H9 (cell line): ENCODE data around the gene SYTL1. TPM values are rescaled to one million over a fixed set of nuclear protein-coding genes. Genes with fewer than 3 reads are reported as not detected.
A peak's percentile ranks its signal among the peaks of the same experiment; 100 is the strongest.

Experiments
- DNase-seq: peaks from one replicate; pipeline ENCODE4 v3.0.0-alpha.2; 2017
- H2AFZ ChIP-seq: one replicate; pipeline ENCODE4 v1.6.1; 2013; ENCODE audit warnings: mild to moderate bottlenecking, low read length, control low read depth, moderate library complexity
- H2AK5ac ChIP-seq: 2 replicates; pipeline ENCODE4 v1.6.1; 2013; ENCODE audit warnings: low read length, control low read depth, mixed read lengths; ENCODE audit not compliant: insufficient read length
- H2BK120ac ChIP-seq: one replicate; pipeline ENCODE4 v1.6.1; 2013; ENCODE audit warnings: low read depth, mild to moderate bottlenecking, low read length, control low read depth, inconsistent platforms; ENCODE audit not compliant: poor library complexity, severe bottlenecking
- H2BK12ac ChIP-seq: 2 replicates; pipeline ENCODE4 v1.6.1; 2013; ENCODE audit warnings: low read length, control low read depth, mixed read lengths, low read depth; ENCODE audit not compliant: insufficient read length
- H2BK15ac ChIP-seq: 2 replicates; pipeline ENCODE4 v1.6.1; 2013; ENCODE audit warnings: low read depth, low read length, control low read depth
- H2BK20ac ChIP-seq: one replicate; pipeline ENCODE4 v1.6.1; 2013; ENCODE audit warnings: low read depth, mild to moderate bottlenecking, low read length, control low read depth, inconsistent platforms; ENCODE audit not compliant: poor library complexity, severe bottlenecking
- H2BK5ac ChIP-seq: 2 replicates; pipeline ENCODE4 v1.6.1; 2013; ENCODE audit warnings: low read length, control low read depth, mixed read lengths; ENCODE audit not compliant: insufficient read length
- H3K14ac ChIP-seq: 2 replicates; pipeline ENCODE4 v1.6.1; 2013; ENCODE audit warnings: low read length, control low read depth; ENCODE audit not compliant: insufficient read depth
- H3K18ac ChIP-seq: 2 replicates; pipeline ENCODE4 v1.6.1; 2013; ENCODE audit warnings: low read depth, mild to moderate bottlenecking, mixed read lengths, low read length, control low read depth; ENCODE audit not compliant: insufficient read length
- H3K23ac ChIP-seq: 2 replicates; pipeline ENCODE4 v1.6.1; 2013; ENCODE audit warnings: low read length, control low read depth, mixed read lengths, low read depth; ENCODE audit not compliant: insufficient read length
- H3K23me2 ChIP-seq: 2 replicates; pipeline ENCODE4 v1.6.1; 2013; ENCODE audit warnings: low read depth, mild to moderate bottlenecking, mixed read lengths, low read length, control low read depth; ENCODE audit not compliant: insufficient read length, poor library complexity, severe bottlenecking
- H3K27ac ChIP-seq: 2 replicates; pipeline ENCODE4 v1.5.1; 2013; ENCODE audit warnings: low read length, control low read depth, mixed read lengths, low read depth; ENCODE audit not compliant: insufficient read length
- H3K27me3 ChIP-seq: 2 replicates; pipeline ENCODE4 v1.6.1; 2013; ENCODE audit warnings: low read length, control low read depth, inconsistent platforms; ENCODE audit not compliant: insufficient read depth
- H3K4ac ChIP-seq: 2 replicates; pipeline ENCODE4 v1.6.1; 2013; ENCODE audit warnings: low read depth, mild to moderate bottlenecking, control low read depth, inconsistent platforms, low read length, moderate library complexity
- H3K4me1 ChIP-seq: 2 replicates; pipeline ENCODE4 v1.6.1; 2013; ENCODE audit warnings: low read length, control low read depth, inconsistent platforms; ENCODE audit not compliant: insufficient read depth
- H3K4me2 ChIP-seq: 2 replicates; pipeline ENCODE4 v1.6.1; 2013; ENCODE audit warnings: low read length, control low read depth, mixed read lengths; ENCODE audit not compliant: insufficient read length, insufficient read depth
- H3K56ac ChIP-seq: 2 replicates; pipeline ENCODE4 v1.6.1; 2013; ENCODE audit warnings: low read depth, mild to moderate bottlenecking, mixed read lengths, low read length, control low read depth; ENCODE audit not compliant: insufficient read length
- H3K79me1 ChIP-seq: 2 replicates; pipeline ENCODE4 v1.6.1; 2013; ENCODE audit warnings: low read depth, mild to moderate bottlenecking, moderate library complexity, low read length, control low read depth, inconsistent platforms; ENCODE audit not compliant: insufficient read depth, poor library complexity, severe bottlenecking
- H3K79me2 ChIP-seq: 2 replicates; pipeline ENCODE4 v1.6.1; 2013; ENCODE audit warnings: low read length, control low read depth, inconsistent platforms; ENCODE audit not compliant: insufficient read depth
- H3K9ac ChIP-seq: 2 replicates; pipeline ENCODE4 v1.6.1; 2013; ENCODE audit warnings: low read length, control low read depth, mixed read lengths; ENCODE audit not compliant: insufficient read length; ENCODE audit errors: extremely low read depth
- H3K9me3 ChIP-seq: one replicate; pipeline ENCODE4 v1.6.1; 2013; ENCODE audit warnings: low read depth, low read length, inconsistent platforms; ENCODE audit not compliant: control insufficient read depth
- H3T11ph ChIP-seq: one replicate; pipeline ENCODE4 v1.6.1; 2013; ENCODE audit warnings: mild to moderate bottlenecking, low read length, control low read depth, inconsistent platforms
- H4K20me1 ChIP-seq: one replicate; pipeline ENCODE4 v1.6.1; 2013; ENCODE audit not compliant: control insufficient read depth, insufficient read length, insufficient read depth
- H4K5ac ChIP-seq: 2 replicates; pipeline ENCODE4 v1.6.1; 2013; ENCODE audit warnings: low read depth, mild to moderate bottlenecking, mixed read lengths, low read length, control low read depth; ENCODE audit not compliant: insufficient read length
- H4K8ac ChIP-seq: replicated peaks from 2 replicates; pipeline ENCODE4 v1.6.1; 2013; ENCODE audit warnings: low read length, control low read depth, mixed read lengths, low read depth; ENCODE audit not compliant: insufficient read length
- H4K91ac ChIP-seq: 2 replicates; pipeline ENCODE4 v1.6.1; 2013; ENCODE audit warnings: low read depth, mild to moderate bottlenecking, moderate library complexity, mixed read lengths, low read length, control low read depth; ENCODE audit not compliant: insufficient read length
- H3K27ac Mint-ChIP-seq, 3 experiments: 2 replicates in 2 of 3; 3 replicates in 1 of 3; pipeline ENCODE4 v1.8.0; 2020 to 2021; ENCODE audit warnings: mixed read lengths in 3 of 3, mild to moderate bottlenecking in 1 of 3, moderate library complexity in 1 of 3
- H3K27me3 Mint-ChIP-seq: 2 replicates; pipeline ENCODE4 v1.8.0; 2021; ENCODE audit warnings: low read depth, mild to moderate bottlenecking, moderate library complexity, mixed read lengths
- H3K36me3 Mint-ChIP-seq, 3 experiments: 2 replicates in 2 of 3; 3 replicates in 1 of 3; pipeline ENCODE4 v1.8.0; 2020 to 2021; ENCODE audit warnings: low read depth in 3 of 3, mixed read lengths in 3 of 3; ENCODE audit not compliant: insufficient read depth in 1 of 3
- H3K4me1 Mint-ChIP-seq, 2 experiments: 2 replicates each; pipeline ENCODE4 v1.8.0; 2020; ENCODE audit warnings: mixed read lengths in 2 of 2
- H3K4me3 Mint-ChIP-seq, 2 experiments: 2 replicates in 1 of 2; 3 replicates in 1 of 2; pipeline ENCODE4 v1.8.0; 2020 to 2021; ENCODE audit warnings: mild to moderate bottlenecking in 2 of 2, mixed read lengths in 2 of 2, moderate library complexity in 1 of 2
- H3K9me3 Mint-ChIP-seq, 2 experiments: 2 replicates in 1 of 2; 3 replicates in 1 of 2; pipeline ENCODE4 v1.8.0; 2020; ENCODE audit warnings: mild to moderate bottlenecking in 2 of 2, mixed read lengths in 2 of 2, moderate library complexity in 1 of 2
- CTCF ChIP-seq: fragments of 200-600 bp; sonication (generic); conservative IDR thresholded peaks from 3 replicates; pipeline ENCODE4 v1.8.0; 2021; ENCODE audit warnings: antibody characterized with exemption, mild to moderate bottlenecking
- WGBS: extraction: QIAGEN DNeasy Blood & Tissue Kit; methylation state at CpG from one replicate; pipeline ENCODE4 v1.1.7; 2013; ENCODE audit warnings: missing lambda C conversion rate, low lambda C conversion rate, mixed read lengths; ENCODE audit not compliant: insufficient read length; ENCODE audit errors: extremely low coverage; 5-methylcytosine and 5-hydroxymethylcytosine counted together
- total RNA-seq: library from RNA; stranded (reverse); gene quantifications from 2 replicates; pipeline ENCODE4 v1.2.1, GENCODE V29; 2021

The SYTL1 gene
- total RNA-seq, 1 experiment from 2014 or later, result 12.0 TPM

GRCh38 chr1:27342391-27342777 is 562 bp downstream of the SYTL1 start:
- no peak overlapping the region for H2BK12ac ChIP-seq
- Mint-ChIP-seq H3K9me3 (no peaks in the 10 kb centered on the region), H3K36me3 (peaks cover 5 to 17% (median 11%) of the 10 kb centered on the region in 3 experiments; a peak in 5 of 7 replicates), H3K4me1 (peaks cover 42 to 47% of the 10 kb centered on the region in 2 experiments), H3K4me3 (peak overlapping the region; percentile 58 to 71), H3K27me3 (peaks cover 2% of the 10 kb centered on the region), H3K27ac (0 out of 7 replicates have a peak overlapping the region, but pooled peaks of 1 of the 3 experiments have one; percentile 2)
- H3K4ac ChIP-seq, result no peak overlapping the region
- H3K4me2 ChIP-seq, result peak overlapping the region; percentile 14
- H3K23me2 ChIP-seq, result no peaks in the 10 kb centered on the region
- no peak for TF ChIP-seq CTCF
- H2BK15ac ChIP-seq, result no peak overlapping the region
- no peak overlapping the region for H3K18ac ChIP-seq
- H3K9me3 ChIP-seq, result no peaks in the 10 kb centered on the region
- H3K23ac ChIP-seq, result no peak overlapping the region
- H3T11ph ChIP-seq, result no peak overlapping the region
- H4K20me1 ChIP-seq, result no peaks in the 10 kb centered on the region
- no peaks in the 10 kb centered on the region; the same call in 1 of the 2 replicates for H3K4me1 ChIP-seq
- H4K8ac ChIP-seq, result no peak overlapping the region
- no peak overlapping the region for H2AFZ ChIP-seq
- no peak for DNase-seq
- H2AK5ac ChIP-seq, result no peak overlapping the region
- no peaks in the 10 kb centered on the region for H3K27me3 ChIP-seq
- H3K79me1 ChIP-seq, result no peaks in the 10 kb centered on the region
- no peak overlapping the region for H2BK20ac ChIP-seq
- no peak overlapping the region for H3K14ac ChIP-seq
- H3K9ac ChIP-seq, result no peak overlapping the region
- no peak overlapping the region for H3K56ac ChIP-seq
- H2BK120ac ChIP-seq, result no peak overlapping the region
- no peak overlapping the region for H3K27ac ChIP-seq
- H3K79me2 ChIP-seq, result no peaks in the 10 kb centered on the region
- H4K91ac ChIP-seq, result no peak overlapping the region
- no peak overlapping the region for H2BK5ac ChIP-seq
- no peak overlapping the region for H4K5ac ChIP-seq
- WGBS, result no CpG with 5 or more reads among the region's 8 CpGs
